GM21381 (cell line): ENCODE results near the gene NBPF14.
A peak's percentile ranks its signal among the peaks of the same experiment; 100 is the strongest.
"Not testable (repeated sequence)": the region's sequence is repeated elsewhere in the genome, so short reads cannot be mapped to it uniquely, and the experiment has no call there.

Experiments
- ATAC-seq: cut with Tn5 transposase; IDR thresholded peaks from one replicate; pipeline ENCODE4 v1.9.1; 2021; ENCODE audit warnings: mild to moderate bottlenecking, moderate library complexity; ENCODE audit not compliant: unreplicated experiment

The NBPF14 gene, protein sequence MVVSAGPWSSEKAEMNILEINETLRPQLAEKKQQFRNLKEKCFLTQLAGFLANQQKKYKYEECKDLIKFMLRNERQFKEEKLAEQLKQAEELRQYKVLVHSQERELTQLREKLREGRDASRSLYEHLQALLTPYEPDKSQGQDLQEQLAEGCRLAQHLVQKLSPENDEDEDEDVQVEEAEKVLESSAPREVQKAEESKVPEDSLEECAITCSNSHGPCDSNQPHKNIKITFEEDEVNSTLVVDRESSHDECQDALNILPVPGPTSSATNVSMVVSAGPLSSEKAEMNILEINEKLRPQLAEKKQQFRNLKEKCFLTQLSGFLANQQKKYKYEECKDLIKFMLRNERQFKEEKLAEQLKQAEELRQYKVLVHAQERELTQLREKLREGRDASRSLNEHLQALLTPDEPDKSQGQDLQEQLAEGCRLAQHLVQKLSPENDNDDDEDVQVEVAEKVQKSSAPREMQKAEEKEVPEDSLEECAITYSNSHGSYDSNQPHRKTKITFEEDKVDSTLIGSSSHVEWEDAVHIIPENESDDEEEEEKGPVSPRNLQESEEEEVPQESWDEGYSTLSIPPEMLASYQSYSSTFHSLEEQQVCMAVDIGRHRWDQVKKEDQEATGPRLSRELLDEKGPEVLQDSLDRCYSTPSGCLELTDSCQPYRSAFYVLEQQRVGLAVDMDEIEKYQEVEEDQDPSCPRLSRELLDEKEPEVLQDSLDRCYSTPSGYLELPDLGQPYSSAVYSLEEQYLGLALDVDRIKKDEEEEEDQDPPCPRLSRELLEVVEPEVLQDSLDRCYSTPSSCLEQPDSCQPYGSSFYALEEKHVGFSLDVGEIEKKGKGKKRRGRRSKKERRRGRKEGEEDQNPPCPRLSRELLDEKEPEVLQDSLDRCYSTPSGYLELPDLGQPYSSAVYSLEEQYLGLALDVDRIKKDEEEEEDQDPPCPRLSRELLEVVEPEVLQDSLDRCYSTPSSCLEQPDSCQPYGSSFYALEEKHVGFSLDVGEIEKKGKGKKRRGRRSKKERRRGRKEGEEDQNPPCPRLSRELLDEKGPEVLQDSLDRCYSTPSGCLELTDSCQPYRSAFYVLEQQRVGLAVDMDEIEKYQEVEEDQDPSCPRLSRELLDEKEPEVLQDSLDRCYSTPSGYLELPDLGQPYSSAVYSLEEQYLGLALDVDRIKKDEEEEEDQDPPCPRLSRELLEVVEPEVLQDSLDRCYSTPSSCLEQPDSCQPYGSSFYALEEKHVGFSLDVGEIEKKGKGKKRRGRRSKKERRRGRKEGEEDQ (N-terminal part only)

GRCh38 chr1:148595911-148596310 lies at the start of gene NBPF14:
Gene NBPF14, minus strand, starts transcription at chr1:148596011. Its CDS starts 294 bp downstream, at chr1:148595717.
- not testable (repeated sequence) for ATAC-seq

GRCh38 chr1:148625451-148625850 lies 29.6 kb upstream of the NBPF14 start:
- not testable (repeated sequence) for ATAC-seq

DNA sequence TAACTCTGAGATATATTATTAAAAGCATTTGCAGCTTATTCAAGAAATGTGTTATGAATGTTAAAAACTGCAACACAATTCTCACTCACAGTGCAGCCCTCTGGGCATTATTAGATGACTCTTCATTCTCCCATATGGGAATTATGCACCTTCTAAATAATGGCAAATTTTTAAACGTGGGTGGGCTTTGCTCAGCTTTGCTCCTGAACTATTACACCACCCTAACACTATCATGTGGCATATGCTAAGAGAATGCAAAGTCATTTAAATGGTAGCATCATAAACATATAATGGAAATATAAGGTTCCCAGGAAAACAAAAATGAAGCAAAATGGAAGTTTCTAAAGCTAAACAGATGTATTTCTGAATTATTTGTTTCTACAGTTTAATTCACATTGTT lies 22.4 kb upstream of the NBPF14 start:
- ATAC-seq = not testable (repeated sequence)

DNA sequence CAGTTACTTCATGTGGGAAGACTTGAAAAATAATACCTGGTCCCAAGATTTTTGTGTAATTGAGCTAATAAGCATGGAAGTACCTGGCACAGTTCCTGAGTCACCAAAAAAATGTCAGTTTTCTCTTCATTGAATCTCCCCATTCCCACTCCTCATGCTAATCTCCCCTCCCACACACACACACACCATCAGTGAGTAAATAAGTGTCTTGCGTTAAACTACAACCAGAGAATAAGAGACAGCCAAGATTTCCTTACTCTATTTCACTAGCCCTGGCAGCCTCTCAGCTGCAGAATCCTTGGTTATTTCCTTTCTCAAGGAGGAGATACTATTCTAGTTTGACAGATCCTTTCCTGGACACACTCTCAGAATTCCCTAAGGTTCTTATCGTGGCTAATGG lies 9.5 kb upstream of the NBPF14 start:
- not testable (repeated sequence) for ATAC-seq

DNA sequence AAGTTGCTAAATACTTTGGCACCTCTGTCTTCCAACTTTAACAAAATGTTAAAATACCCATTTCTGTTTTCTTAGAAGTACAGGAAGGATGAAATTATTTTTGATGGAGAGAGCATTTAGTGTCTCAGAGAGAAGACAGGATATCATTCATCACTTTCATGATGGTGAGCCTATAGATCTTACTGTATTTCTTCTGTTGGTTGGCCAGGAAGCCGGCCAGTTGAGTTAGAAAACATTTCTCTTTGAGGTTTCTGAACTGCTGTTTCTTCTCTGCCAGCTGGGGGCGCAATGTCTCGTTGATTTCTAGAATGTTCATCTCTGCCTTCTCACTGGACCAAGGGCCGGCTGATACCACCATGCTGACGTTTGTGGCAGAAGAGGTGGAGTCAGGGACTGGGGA lies 451 bp downstream of the NBPF14 start:
- ATAC-seq = not testable (repeated sequence)

- not testable (repeated sequence) for ATAC-seq
Observed at GRCh38 chr1:148591098-148591497, 4.7 kb downstream of the NBPF14 start.

DNA sequence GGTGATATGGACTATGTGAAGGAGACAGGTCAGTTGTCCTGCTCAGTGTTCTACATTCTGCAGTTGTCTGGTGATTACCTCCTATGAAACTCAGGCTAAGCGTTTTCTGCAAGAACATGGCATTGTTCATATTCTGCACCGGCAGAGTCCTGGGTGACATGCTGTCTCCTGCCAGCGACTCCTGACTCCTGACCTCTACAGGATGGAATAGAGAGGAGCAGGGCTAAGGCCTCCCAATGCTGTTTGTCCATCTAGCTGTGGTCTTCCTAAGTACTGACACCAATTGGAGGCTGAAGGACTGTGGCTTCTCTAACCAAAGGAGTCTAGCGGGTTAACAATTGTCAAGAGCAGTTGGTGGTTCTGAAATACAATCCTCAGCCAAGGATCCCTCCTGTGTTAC lies 63.7 kb downstream of the NBPF14 start:
- ATAC-seq = not testable (repeated sequence)

DNA sequence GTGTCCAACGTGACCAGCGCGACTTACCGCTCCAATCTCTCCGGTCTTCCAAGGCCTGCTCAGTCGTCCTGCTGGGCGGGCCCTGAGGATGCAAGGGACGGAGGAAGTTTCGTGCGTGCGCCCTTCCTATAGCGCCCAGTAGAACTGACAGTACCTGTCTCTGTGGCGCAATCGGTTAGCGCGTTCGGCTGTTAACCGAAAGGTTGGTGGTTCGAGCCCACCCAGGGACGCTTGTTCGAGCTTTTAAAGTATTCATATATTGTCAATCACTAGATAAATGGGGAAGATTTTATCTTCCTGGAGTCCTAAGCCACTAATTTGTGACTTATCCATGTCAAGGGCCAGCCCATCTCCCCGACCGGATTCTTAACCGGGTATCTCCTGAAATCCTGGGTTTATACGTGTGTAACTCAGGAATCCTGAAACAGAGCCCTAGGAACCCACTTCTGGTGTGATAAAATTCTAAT lies 66.7 kb downstream of the NBPF14 start:
- not testable (repeated sequence) for ATAC-seq

DNA sequence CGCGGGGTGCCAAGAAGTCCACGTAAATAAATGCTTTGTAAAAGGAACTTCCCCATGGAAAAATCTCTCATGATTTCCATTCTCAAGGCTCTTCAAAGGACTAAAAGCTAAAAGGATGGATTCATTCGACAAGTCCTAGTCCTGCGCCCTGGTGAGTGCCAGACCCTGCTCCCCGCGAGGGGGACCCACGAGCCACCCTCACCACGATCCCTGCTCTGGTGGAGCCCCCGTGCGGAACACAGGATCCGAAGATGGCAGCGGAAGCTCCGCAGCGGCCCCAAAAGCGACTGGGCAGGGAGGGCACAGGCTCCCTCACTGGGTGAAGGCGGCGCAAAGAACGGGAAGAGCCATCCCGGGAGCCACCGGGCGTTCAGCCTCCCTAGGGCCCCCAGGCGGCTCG lies 67.2 kb downstream of the NBPF14 start:
- ATAC-seq = not testable (repeated sequence)

GRCh38 chr1:148526587-148526986 lies 69.2 kb downstream of the NBPF14 start:
- not testable (repeated sequence) for ATAC-seq

DNA sequence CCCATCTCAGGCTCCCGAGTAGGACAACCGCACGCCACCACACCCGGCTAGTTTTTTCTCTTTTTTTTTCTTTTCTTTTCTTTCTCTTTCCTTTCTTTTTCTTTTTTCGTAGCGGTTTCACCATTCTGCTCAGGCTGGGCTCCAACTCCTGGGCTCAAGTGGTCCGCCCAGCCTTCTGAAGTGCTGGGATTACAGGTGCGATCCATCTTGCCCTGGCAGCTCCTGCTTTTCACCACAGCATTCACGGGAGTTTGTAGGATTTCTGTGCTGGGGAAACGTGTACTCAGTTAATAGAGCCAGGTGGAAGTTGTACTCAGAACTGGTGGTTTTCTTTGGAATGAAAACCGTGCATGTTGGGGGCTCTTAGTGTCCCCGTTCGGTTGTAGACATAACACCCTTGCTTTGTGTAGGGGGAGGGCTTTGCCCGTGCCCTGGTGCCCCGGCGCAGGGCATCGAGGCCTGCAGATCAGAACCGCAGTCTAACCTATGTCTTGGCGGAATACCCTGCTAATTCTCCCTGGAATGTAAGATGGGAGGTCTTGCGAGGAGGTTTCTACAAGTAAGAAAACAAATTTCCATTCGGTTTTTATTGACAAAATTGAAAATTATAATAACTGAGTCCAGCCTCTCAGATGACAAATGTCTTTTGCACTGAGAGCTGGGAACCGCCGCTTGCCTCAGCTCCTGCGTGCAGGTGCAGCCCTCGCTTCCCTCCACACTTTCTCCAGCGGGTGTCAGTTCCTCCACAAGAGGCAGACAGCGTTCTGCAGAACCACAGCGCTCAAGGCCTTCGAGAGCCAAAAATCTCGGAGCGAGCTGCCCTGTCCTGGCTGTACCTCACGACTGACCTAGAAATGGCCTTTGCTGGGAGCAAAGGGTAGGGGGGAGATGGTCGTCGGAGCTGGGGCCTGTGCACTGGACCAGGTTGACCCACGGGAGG lies 72.3 kb downstream of the NBPF14 start:
- ATAC-seq = not testable (repeated sequence)

DNA sequence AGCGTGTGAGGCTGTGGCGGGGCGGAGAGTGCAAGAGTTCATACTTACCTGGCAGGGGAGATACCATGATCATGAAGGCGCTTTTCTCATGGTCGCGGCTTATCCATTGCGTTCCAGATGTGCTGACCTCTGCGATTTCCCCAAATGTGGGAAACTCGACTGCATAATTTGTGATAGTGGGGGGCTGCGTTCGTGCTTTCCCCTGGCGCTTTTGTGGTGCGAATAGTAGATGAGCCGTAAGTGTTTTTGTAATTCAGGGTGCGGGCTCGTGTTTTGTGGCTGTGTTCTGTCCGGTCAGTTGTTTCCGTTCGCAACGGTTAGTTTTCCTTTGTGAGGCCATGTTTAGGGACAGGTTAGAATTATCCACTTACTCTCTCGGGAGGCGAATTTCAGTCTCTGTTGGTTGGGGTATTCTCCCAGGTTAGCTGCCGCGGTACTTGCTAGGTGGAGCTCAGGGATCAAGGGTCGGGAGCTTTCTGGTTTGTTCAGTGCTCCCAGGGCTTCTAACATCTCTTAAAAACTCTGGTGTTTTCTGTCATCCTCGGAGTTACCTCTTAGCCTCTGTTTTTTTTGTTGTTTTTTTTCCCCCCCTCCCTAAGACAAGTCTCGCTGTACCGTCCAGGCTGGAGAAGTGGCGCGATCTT lies 73.1 kb downstream of the NBPF14 start:
- peak; percentile 84 for ATAC-seq

DNA sequence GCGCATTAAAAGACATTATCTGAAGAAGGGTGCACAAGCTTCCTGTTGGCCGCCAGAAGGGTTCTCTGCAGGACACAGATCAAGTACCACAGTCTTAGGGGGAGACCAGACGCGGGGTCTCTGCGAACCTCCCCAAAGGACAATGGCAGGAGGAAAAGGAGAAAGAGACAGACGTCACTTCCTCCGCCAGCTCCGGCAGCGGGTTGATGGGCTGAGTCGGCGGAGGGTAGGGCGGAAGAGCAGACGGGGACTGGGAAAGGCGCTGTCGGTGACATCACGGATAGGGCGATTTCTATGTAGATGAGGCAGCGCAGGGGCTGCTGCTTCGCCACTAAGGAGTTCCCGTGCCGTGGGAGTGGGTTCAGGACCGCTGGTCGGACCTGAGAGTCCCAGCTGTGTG lies 73.7 kb downstream of the NBPF14 start:
- peak; percentile 59 for ATAC-seq

DNA sequence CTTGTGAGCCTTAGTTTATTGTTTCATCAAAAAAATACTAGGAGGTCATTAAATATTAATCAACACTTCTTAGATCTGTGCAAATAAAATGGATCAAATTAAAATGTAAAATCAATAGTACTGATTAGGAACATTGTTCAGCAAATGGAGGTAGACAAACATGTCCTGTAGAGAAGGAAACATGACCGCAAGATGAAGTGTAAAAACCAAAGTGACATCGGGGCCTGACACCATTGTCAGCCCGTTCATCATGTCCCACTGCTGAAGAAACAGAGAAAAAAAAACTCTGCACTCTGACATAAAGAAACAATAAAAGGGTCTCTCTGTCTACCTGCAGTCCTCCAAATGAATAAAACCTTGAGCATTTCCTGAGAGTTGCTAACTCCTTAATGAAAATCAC lies 81.5 kb downstream of the NBPF14 start:
- not testable (repeated sequence) for ATAC-seq

- ATAC-seq = not testable (repeated sequence)
Observed at GRCh38 chr1:148512571-148513184, 83.1 kb downstream of the NBPF14 start.

DNA sequence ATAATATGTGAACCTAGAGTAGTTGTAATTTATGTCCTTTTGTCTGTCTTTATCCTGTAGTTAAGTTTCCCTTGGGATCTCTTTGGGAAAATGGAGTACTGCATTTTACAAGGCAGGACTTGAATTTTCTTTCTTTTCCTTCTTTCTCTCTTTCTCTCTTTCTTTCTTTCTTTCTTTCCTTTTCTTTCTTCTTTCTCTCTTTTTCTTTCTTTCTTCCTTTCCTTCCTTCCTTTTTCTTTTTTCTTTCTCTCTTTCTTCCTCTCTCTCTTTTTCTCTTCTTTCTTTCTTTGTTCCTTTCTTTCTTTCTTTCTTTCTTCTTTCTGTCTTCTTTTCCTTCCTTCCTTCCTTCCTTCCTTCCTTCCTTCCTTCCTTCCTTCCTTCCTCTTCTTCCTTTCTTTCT lies 101.9 kb downstream of the NBPF14 start:
- ATAC-seq = not testable (repeated sequence)

- ATAC-seq = not testable (repeated sequence)
Observed at GRCh38 chr1:148483029-148483428, 112.8 kb downstream of the NBPF14 start, which contains the start of gene PPIAL4G. Gene PPIAL4G, minus strand, starts transcription at chr1:148483302. Its CDS starts 50 bp downstream, at chr1:148483252.
